ENCODE measurements around the gene OSBPL10.
"Not testable (repeated sequence)": the region's sequence is repeated elsewhere in the genome, so short reads cannot be mapped to it uniquely, and the experiment has no call there.

OSBPL10 gene

DNA sequence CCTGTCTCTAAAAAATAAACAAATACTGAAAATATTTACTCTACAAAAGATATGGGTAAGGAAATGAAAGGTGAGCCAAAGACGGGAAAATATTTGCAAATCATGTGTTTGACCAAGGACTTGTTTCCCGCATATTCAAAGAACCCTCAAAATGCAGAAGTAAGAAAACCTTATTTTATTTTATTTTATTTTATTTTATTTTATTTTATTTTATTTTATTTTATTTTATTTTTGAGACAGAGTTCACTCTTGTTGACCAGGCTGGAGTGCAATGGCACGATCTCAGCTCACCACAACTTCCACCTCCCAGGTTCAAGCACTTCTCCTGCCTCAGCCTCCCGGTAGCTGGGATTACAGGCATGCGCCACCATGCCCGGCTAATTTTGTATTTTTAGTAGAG lies 11.9 kb upstream of the OSBPL10 start:
- not testable (repeated sequence) for DNase-seq

DNA sequence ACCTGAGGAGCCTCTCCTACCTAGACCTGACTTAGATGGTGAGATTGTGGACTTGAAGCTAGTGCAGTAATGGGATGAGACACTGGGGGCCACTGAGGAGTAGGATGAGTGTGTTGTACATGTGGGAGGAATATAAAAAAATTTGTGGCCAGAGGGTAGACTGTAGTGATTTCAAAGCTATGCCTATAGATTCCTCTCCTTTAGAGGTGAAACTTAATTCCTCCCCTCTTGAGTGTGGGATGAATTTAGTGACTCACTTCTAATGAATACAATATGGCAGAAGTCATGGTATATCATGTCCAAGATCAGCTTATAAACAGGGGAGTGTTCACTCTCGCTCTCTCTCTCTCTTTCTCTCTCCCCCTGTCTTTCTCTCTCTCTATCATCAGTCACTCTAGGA lies 7.2 kb upstream of the OSBPL10 start:
- DNase-seq: no peak

DNA sequence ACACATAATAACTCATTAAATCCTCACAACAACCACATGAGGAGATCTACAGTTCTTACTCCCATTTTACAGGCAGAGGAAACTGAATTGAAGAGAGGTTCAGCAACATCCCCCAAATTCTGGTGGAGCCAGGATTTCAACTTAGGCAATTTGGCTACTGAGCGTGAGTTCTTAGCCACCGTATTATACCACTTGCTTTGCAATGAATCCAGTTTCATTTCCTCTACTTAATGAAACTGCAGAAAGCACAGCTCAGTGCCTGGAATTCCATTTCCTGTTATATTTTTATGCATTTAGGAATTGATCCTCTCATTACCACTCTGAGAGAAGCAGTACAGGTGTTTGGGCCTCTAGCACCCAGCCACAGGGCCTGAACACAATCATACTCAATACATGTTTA lies 4.8 kb upstream of the OSBPL10 start:
- no peak for DNase-seq

DNA sequence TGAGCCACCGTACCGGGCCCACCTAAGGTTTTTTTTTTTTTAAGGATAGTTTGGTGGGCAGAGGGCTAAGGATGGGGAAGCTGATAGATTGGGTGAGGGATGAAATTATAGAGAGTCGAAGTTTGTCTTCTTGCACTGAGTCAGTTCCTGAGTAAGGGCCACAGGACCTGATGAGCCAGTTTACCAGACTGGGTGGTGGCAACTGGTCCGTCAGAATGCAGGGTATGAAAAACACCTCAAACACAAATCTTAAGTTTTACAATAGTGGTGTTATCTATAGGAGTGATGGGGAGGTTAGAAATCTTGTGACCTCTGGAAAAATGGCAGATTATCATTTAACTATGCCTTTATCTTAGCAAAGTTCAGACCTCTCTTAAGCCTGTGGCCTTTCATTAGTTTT lies 3.3 kb upstream of the OSBPL10 start:
- no peak for DNase-seq

DNA sequence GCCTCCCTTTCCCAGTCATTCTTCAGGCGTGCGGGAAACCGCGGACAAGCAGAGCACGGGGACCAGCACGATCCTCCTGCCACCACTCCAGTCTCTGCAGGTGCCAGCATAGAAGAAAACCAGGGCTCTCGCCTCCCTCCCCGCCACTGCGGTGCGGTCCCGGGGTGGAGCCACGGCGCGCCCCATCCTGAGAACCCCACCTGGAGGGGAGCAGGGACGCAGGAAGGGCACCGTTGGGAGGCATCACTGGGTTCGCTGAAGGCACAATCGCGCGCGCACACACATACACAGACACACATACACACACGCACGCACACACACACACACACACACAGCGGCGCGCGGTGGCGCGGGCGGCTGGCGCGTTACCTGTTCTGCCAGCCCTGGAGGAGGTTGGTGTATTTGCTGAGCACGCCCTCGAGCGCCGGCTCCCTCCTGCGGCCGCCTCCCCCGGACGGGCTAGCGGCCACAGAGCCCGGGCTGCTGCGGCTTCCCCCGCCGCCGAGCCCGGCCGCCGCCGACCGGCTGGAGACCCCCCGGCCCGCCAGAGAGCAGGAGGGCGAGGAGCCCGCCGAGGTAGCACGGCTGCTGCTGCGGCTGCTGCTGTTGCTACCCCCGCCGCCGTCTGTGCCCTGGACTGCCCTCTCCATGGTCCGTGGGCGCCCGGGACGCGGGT lies 394 bp downstream of the OSBPL10 start:
- peak; percentile 72 for DNase-seq

DNA sequence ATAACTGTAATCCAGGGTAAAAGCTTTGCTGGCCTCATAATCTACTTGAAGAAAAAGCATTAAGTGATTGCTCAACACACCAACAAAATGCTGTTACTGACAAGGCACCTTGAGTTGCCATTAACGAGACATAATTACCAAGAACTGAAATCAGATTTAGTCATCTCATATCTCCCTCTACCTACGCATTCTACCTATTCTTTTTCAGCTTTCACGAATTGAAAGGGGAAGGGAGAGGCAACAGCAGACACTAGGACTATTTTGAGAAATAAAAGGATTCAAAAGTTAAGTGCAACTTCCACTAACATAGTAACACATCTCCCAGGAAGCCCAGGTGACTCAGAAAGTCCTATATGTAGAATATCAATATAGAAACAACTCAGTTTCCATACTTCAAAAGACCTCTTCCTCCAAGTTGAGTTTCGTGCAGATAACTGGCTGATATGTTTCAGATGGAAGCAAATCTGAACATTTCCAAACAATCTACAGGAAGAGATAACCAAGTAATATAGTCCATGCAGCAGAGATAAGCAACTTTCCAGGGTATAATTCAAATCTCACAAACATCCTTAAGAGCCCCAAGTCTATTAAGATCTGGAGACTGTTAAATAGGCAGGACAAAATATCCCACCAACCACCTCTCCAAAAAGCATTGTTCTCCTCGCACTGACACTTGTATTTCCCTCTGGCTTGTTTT lies 1.9 kb downstream of the OSBPL10 start:
- DNase-seq: no peak

DNA sequence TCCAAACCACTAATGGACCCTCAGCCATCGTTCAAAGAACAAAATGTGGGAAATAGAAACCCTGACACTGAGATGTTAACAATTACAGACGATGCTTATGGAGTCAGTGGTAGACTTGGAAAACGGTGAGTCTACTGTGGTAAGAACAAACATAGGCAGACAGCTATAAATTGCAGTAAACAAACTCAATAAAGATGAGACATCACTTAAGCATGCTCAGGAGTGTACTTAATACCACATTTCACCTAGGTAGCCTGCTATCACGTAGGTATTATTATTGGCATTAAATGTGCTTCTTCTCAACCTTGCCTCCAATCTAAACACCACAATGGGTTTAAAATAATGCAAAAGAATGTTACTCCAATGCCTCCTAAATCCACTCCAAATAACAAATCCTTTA lies 2.5 kb downstream of the OSBPL10 start:
- no peak for DNase-seq

DNA sequence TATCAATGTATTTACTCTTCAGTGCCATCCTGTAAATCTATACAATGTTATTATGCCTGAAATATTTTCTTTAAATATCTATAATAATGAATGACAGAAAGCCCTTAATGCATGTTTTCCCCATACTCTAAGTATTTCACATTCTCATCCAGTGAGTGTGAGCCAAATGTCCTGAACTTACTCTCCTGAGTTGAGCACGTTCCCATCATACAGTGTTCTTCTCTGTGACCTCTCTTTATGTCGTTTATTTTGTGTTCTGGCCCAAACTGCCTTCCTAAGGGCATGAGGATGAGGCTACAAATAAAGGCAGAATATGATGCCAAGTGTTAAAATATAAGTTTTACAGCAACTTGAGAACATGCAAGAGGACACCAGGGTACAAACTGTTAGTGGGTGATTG lies 3.3 kb downstream of the OSBPL10 start:
- no peak for DNase-seq

DNA sequence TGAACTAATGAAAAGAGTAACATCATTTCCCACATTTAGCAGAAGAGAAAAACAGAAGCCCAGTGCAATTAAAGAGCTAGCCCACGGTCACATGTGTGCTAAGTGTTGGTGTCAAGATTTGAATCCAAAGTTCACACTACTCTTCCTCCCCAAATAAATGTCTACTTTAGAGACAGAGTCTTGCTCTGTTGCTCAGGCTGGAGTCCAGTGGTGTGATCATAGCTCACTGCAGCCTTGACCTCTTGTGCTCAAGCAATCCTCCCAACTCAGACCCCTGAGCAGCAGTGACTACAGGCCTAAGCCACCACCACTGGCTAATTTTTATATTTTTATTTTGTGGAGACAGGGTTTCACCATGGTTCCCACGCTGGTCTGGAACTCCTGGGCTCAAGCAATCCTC lies 4.8 kb downstream of the OSBPL10 start:
- DNase-seq: no peak

DNA sequence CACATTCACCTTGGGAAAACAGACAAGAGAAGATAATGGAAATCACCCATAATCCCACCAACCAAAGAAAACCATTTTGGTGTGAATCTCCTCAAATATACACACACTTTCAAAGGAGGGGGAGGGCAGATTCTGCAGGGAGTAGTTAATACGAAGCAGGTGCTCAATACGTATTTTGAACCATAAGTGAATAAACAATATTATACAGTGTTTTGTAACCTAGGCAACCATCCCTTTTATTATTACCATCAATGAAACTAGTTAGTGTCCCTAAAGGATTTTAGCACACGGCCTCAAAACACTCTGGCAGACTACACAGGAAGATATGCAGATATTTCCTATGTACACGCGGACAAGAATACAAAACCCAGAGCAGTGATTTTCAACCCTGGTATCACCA lies 6.1 kb downstream of the OSBPL10 start:
- no peak for DNase-seq

DNA sequence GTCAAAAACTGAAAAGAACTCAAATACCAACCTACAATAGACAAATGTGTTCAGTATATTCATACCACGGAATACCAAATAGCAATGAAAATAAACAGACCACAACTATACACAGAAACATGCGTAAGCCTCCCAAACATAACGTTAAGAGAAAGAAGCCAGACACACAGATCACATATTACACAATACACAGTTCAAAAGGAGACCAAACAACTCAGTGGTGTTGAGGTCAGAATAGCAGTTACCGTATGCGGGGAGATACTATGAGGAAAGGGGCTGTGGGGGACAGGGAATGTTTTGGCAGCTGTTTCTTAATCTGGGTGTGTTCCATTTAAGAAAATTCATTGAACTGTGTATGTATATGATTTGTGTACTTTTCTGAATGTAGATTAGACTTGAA lies 6.6 kb downstream of the OSBPL10 start:
- no peak for DNase-seq

DNA sequence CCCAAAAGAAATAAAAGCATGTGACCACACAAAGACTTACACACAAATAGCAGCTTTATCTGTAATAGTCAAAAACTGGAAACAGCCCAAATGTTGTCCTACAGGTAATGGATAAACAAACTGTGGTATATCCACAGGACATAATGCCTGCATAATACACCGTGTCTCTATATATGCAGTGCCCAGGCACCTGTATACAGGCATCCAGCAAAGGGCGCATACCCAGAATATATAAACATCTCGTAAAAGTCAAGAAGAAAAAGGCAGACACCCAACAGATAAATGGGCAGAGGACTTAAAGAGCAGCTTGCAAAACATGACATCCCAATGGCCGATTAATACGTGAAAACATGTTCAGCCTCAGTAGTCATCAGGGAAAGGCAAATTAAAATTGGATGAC lies 7.2 kb downstream of the OSBPL10 start:
- no peak for DNase-seq

DNA sequence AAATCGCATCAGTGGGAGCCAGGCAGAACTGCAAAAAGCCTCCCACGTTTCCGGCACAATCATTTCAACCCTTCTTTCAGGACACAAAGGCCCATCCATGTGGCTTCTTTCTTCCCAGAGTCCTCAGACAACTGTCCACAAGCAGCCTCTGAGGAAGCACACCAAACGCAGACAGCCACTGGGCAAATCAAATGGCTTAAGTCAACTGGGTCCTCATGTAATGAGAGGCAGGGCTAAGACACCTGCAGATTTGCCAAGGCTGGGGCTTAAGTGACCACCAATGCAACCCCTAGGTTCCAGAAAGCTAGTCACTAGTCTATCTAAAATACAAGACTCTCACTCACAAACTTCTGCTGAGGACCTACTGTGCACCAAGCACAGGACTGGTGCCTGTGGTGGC lies 8.0 kb downstream of the OSBPL10 start:
- no peak for DNase-seq

DNA sequence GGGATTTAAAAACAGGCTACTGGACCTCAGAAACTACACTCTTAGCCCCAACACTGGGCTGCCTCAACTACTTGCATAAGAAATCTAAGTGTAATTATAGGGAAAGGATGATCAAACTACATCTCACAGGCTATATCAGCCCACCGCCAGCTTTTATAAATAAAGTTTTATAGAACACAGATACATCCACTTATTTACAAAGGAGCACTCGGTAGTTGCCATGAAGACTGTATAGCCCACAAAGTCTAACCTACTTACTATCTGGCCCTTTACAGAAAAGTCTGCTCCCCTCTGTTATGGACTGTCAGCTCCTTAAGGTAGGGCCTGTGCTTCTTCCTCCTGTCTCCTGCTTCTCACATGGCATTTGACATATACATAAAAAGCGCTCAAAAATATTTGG lies 9.5 kb downstream of the OSBPL10 start:
- DNase-seq: no peak

DNA sequence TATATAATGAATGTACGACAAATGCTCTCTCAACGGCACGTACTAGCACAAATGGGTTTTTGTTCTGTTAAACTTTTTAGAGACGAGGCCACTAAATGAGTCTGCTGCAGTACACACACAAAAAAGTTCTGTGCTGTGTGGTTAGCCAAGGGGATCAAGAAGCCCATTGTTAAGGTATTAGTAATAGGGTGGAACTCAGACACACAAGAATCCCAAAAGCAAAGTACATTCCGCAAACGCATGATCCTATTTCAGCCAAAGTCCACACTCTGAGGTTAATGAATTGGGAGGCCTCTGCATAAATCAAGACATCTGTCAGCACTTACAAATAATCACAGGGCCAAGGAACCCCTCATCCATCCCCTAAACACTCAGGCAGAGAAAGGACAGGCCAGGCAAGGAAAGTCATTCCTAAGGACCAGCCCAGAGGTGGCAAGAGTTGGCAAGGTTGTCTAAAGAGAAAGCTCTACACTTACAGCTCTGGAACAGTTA lies 12.1 kb downstream of the OSBPL10 start:
- DNase-seq: no peak

DNA sequence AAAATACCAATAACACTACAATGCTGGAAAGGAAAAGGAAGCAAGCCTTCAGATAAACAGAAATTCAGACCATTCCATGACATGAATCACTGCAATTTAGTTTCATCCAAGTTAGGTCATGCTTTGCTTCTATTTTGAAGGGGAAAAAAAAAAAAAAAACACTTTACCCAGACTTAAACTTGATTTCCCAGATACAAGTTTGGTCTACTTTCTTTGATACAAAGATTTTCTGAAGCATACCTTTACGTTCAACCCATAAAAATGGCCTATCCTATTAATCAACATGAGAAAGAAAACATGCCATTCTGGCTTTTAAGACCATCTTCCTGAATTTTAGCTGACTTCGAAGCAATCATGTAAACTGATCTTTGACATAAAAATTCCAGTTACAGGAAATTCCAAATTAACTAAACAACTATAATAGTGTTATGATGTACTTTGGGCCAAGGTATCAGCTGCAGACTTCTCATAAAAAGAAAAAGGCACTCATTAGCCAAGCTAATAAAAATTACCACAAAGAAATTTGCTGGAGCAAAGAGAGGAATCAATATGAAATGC lies 12.6 kb downstream of the OSBPL10 start:
- DNase-seq: no peak

DNA sequence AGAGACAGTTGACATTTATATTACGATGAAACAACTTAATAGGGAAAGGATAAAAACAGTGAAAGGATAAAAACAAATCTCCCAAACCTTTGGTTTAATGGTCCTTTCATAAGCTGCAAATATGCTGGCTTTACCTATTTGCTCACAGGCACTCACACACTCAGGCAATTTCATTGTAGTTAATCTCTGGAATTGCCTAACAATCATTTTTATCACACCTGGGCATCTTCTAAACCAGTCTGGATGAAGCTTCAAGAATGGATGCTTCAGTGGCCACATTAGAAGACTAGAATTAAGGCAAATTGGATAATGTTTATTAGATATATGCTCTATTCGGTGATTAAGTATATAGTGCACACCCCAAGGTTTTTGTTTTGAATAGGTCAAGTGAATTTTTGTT lies 13.5 kb downstream of the OSBPL10 start:
- DNase-seq: no peak

DNA sequence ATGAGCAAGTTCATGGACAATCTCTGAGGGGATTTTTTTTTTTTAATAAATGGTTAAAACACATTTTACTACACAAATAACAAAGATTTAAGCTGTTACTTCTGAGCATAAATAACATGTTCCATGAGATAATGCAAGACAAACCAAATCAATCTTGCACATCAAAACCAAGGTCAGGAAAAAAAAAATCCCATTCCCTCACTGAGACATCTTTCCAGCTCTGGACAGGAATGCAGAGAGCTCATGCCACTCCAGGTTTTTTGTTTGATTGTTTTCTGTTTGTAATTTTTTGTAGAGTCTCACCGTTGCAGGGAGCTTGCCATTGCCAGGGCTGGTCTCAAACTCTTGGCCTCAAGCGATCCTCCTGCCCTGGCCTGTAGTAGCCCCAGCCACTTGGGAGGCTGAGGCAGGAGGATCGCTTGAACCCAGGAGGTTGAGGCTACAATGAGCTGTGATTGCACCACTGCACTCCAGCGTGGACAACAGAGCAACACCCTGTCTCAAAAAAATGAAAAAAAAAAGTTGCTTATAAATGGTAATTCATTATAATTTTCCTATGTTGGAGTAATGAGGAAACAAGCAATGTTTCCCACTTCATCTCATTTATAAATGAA lies 14.0 kb downstream of the OSBPL10 start:
- DNase-seq: no peak

DNA sequence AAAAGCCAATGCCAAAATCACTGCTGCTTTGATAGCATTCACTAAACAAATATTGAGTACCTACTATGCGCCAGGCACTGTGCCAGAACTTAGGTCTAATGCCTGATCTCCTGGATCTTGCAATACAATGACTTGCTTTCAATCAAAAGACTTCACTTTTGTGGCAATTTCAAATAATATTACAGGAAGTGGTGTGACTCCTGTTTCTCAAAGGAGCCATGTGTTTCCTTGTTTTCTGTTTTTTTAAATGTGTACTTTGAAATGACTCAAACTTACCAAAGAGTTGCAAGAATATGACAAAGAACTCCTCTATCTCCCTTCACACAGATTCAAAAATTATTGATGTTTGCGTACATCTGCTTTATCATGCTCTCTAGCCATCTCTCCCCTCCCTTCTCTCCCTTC lies 18.3 kb downstream of the OSBPL10 start:
- no peak for DNase-seq

DNA sequence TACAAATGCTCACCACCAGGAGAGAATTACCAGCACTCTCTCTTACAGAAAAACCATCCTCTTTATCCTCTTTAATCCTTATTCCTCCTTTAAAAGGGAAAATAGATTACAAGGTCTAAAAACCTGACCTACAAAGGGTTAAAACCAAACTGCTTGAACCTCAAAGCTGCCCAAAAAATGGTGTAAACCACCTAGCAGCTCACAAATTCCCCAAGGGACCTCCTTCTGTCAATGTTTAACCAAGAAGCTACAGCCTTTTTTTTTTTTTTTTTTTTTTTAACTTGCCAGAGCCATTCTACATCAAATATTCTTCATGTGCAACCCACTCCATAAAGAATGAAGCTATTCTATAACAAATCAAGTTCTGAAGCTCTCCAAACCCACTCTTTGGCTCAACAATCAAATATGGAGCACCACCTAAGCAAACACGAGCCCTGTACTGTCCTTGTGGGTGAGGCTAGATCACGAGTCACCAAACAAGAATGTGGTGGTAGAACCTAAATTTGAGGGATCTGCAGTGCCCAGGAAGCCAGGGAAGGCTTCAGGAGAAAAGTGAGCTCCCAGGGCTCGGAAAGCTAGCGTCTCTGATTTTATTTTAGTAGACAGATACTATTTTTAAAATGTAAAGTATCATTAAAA lies 20.1 kb downstream of the OSBPL10 start:
- no peak for DNase-seq

DNA sequence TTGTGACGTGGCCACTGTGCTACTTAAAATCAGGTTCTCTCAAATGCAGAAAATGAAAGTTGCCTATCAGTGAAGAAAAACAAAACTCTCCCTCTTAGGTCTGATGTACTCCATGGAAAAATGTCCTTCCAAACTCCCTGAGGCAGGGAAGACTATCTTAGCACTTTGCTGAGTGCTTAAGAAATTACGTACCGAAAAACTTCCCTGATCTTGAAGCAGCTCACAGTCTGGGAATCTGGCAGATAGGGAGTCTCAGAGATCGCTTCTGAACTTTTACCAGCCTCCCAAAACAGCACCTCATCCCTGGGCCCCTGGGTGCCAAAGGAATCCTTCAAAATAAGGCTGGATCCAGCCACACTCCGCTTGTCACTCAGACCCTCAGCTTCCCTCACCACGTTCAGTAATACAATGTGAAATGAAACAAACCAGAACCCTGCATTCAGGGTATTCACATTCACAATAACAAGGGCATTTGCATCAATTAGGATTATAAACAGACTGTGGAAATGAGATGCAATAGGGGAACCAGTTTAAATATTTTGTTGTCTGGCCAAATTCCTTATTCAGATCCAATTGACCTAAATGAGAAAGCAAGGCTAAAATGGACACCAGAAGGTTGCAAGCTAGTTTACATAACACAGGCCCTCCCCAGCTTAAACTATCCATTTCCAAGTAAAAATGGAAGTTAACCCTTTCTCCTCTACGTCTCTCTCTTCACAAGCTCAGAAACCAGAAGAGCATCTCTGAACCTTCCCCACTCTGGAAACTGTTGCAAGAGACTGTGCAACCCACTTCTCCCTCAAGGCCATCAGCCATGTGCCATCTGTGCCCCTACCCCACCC lies 20.9 kb downstream of the OSBPL10 start:
- DNase-seq: no peak

DNA sequence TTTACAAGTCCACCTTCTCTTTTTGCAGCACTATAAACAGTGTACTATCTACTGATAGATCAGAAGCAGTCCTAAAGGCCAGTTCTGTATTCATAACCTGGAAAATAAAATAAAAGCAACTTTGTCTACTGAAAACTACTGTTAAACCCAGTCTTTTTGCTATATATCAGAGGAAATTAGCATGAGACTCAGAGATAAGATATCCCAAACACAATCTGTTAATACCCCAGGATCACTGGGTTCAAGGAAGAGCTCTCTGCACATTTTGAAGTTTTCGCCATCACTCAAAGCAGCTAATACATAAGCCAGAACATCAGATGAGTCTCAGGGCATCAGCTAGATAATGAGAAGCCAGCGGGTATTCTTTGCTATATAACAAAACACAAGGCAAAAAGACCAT lies 21.8 kb downstream of the OSBPL10 start:
- DNase-seq: no peak

DNA sequence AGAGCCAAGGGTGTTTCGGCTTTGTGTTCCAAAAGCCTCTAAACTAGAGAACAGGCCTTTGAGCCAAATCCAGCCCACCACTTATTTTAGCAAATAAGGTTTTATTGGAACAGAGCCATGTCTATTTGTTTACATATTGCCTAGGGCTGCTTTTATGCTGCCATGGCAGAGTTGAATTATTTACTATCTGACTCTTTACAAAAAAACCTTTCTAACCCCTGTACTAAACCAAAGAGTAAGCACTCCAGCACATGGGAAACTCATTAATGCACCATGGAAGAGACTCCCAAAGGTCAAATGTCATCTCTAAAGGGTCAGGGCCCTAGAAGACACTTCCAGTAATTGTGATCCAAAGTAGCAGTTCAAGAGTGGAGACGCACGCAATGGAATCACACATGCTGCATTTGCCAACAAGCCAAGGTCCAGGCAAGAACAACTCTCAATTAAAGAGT lies 22.3 kb downstream of the OSBPL10 start:
- DNase-seq: no peak
